Endothelial cell of umbilical vein (primary cell): ENCODE measurements around the gene MASP2.

Experiments used
- EZH2 ChIP-seq: IDR thresholded peaks from 2 replicates; pipeline ENCODE4 v1.6.1; 2012; ENCODE audit warnings: borderline replicate concordance, low read depth, mild to moderate bottlenecking, moderate library complexity, low read length, inconsistent platforms; ENCODE audit not compliant: severe bottlenecking
- FOS ChIP-seq: IDR thresholded peaks from 2 replicates; pipeline ENCODE4 v1.6.1; 2011; ENCODE audit warnings: mild to moderate bottlenecking, low read length, moderate library complexity, borderline replicate concordance; ENCODE audit not compliant: insufficient read depth
- GATA2 ChIP-seq: IDR thresholded peaks from 2 replicates; pipeline ENCODE4 v1.7.0; 2011; ENCODE audit warnings: low read depth, mild to moderate bottlenecking, moderate library complexity, mixed read lengths, low read length; ENCODE audit not compliant: insufficient read length, insufficient read depth
- JUN ChIP-seq: IDR thresholded peaks from 2 replicates; pipeline ENCODE4 v1.6.1; 2011; ENCODE audit warnings: borderline replicate concordance, low read depth; ENCODE audit not compliant: insufficient read length, insufficient read depth
- MAX ChIP-seq: IDR thresholded peaks from 2 replicates; pipeline ENCODE4 v1.6.1; 2011; ENCODE audit not compliant: insufficient read depth, insufficient read length
- MYC ChIP-seq: IDR thresholded peaks from one replicate; pipeline ENCODE4 v1.6.1; 2011; ENCODE audit warnings: mild to moderate bottlenecking, low read depth, low read length
- POLR2A ChIP-seq: IDR thresholded peaks from 2 replicates; pipeline ENCODE4 v1.6.1; 2012; ENCODE audit warnings: low read depth, mild to moderate bottlenecking, control low read depth, low read length
- POLR2AphosphoS5 ChIP-seq: IDR thresholded peaks from 2 replicates; pipeline ENCODE4 v1.6.1; 2012; ENCODE audit warnings: low read depth, mild to moderate bottlenecking, control low read depth, low read length, moderate library complexity; ENCODE audit not compliant: insufficient read depth
- TF ChIP-seq, protein P1 (sequence below), 2 donors: IDR thresholded peaks; 1 replicate in 1 of 2; 2 replicates in 1 of 2; pipeline ENCODE4 v1.5.1; 2011; ENCODE audit warnings: low read length in 2 of 2, mild to moderate bottlenecking in 2 of 2, moderate library complexity in 2 of 2, control low read depth in 1 of 2, inconsistent platforms in 1 of 2, low read depth in 1 of 2; ENCODE audit not compliant: insufficient read depth in 1 of 2; ENCODE audit errors: extremely low read depth in 1 of 2

DNA sequence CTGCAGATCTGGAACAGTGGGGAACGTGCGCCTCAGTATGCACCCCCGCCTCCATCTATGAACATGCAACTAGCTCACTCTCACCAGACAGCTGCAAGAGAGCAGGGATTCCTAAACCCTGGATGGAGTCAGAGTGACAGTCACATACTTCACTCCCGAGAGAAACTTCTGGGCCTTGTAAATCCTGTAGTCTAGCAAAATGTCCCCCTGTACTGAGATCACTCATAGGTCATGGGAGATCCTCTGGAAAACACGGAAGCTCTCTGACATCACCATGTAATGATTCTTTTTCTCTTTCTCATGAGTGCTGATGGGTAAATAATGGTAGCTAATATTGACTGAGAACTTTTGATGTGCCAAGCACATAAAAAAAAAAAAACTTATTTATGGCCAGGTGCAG lies 57.9 kb downstream of the MASP2 start:
- TF ChIP-seq EZH2: no peak
- TF ChIP-seq, protein P1, sequence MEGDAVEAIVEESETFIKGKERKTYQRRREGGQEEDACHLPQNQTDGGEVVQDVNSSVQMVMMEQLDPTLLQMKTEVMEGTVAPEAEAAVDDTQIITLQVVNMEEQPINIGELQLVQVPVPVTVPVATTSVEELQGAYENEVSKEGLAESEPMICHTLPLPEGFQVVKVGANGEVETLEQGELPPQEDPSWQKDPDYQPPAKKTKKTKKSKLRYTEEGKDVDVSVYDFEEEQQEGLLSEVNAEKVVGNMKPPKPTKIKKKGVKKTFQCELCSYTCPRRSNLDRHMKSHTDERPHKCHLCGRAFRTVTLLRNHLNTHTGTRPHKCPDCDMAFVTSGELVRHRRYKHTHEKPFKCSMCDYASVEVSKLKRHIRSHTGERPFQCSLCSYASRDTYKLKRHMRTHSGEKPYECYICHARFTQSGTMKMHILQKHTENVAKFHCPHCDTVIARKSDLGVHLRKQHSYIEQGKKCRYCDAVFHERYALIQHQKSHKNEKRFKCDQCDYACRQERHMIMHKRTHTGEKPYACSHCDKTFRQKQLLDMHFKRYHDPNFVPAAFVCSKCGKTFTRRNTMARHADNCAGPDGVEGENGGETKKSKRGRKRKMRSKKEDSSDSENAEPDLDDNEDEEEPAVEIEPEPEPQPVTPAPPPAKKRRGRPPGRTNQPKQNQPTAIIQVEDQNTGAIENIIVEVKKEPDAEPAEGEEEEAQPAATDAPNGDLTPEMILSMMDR (IDR thresholded peaks at IDR 0.05; ENCODE audit: extremely low read depth in 1 of 2, insufficient read depth in 1 of 2, low read depth in 1 of 2, low read length in 2 of 2): no peak
- TF ChIP-seq MAX: no peak
- TF ChIP-seq POLR2AphosphoS5: no peak
- no peak for TF ChIP-seq POLR2A
- TF ChIP-seq JUN: no peak
- no peak for TF ChIP-seq MYC
- TF ChIP-seq GATA2: no peak
- no peak for TF ChIP-seq FOS
